GM23338 (cell line): Measurements from ENCODE around the gene RAP1GAP2. TPM values are rescaled to one million over a fixed set of nuclear protein-coding genes. Genes with fewer than 3 reads are reported as not detected.

Experiments
- ATAC-seq: fragments of 200-7000 bp; cut with Tn5 transposase; 3 replicates; pipeline ENCODE4 v1.9.1; 2020
- DNase-seq: peaks from one replicate; pipeline ENCODE4 v3.0.0-alpha.2; 2015; ENCODE audit warnings: low spot score
- H2AFZ ChIP-seq: fragments of 200-600 bp; sonication (generic); 2 replicates; pipeline ENCODE4 v1.8.0; 2016; ENCODE audit warnings: antibody characterized with exemption, mild to moderate bottlenecking, moderate library complexity
- H3F3A ChIP-seq: fragments of 200-600 bp; sonication (generic); replicated peaks from 2 replicates; pipeline ENCODE4 v1.8.0; 2017; ENCODE audit warnings: antibody characterized with exemption, mixed run types, low read depth
- H3K27ac ChIP-seq: fragments of 200-600 bp; sonication (generic); 2 replicates; pipeline ENCODE4 v1.6.1; 2016; ENCODE audit warnings: low read depth
- H3K27me3 ChIP-seq: fragments of 200-600 bp; sonication (generic); 2 replicates; pipeline ENCODE4 v1.8.0; 2016; ENCODE audit warnings: mild to moderate bottlenecking, mixed run types, moderate library complexity; ENCODE audit not compliant: insufficient read depth
- H3K36me3 ChIP-seq: fragments of 200-600 bp; sonication (generic); 2 replicates; pipeline ENCODE4 v1.8.0; 2016; ENCODE audit warnings: mild to moderate bottlenecking; ENCODE audit not compliant: insufficient read depth
- H3K4me1 ChIP-seq: fragments of 200-600 bp; sonication (generic); 2 replicates; pipeline ENCODE4 v1.8.0; 2016; ENCODE audit warnings: mild to moderate bottlenecking, moderate library complexity; ENCODE audit not compliant: insufficient read depth
- H3K4me2 ChIP-seq: fragments of 200-600 bp; sonication (generic); 2 replicates; pipeline ENCODE4 v1.7.1; 2017; ENCODE audit warnings: mixed run types
- H3K4me3 ChIP-seq: fragments of 200-600 bp; sonication (generic); 2 replicates; pipeline ENCODE4 v1.6.1; 2016; ENCODE audit warnings: mixed run types
- H3K79me2 ChIP-seq: fragments of 200-600 bp; sonication (generic); replicated peaks from 2 replicates; pipeline ENCODE4 v1.8.0; 2017; ENCODE audit warnings: mild to moderate bottlenecking; ENCODE audit not compliant: insufficient read depth
- H3K9me2 ChIP-seq: fragments of 200-600 bp; sonication (generic); 2 replicates; pipeline ENCODE4 v1.8.0; 2017; ENCODE audit not compliant: insufficient read depth
- H4K20me1 ChIP-seq: fragments of 200-600 bp; sonication (generic); replicated peaks from 2 replicates; pipeline ENCODE4 v1.8.0; 2017; ENCODE audit warnings: mild to moderate bottlenecking; ENCODE audit not compliant: insufficient read depth
- H3K27ac Mint-ChIP-seq: 2 replicates; pipeline ENCODE4 v1.8.0; 2020; ENCODE audit warnings: inconsistent platforms, mild to moderate bottlenecking, moderate library complexity, mixed read lengths
- H3K27me3 Mint-ChIP-seq: 3 replicates; pipeline ENCODE4 v1.8.0; 2022; ENCODE audit warnings: low read depth, mild to moderate bottlenecking, moderate library complexity, mixed read lengths, inconsistent platforms; ENCODE audit not compliant: insufficient read depth, poor library complexity
- H3K36me3 Mint-ChIP-seq: 3 replicates; pipeline ENCODE4 v1.8.0; 2021; ENCODE audit warnings: low read depth, mild to moderate bottlenecking, inconsistent platforms, moderate library complexity, mixed read lengths
- H3K4me1 Mint-ChIP-seq: 3 replicates; pipeline ENCODE4 v1.8.0; 2020; ENCODE audit warnings: mild to moderate bottlenecking, inconsistent platforms, mixed read lengths
- H3K4me3 Mint-ChIP-seq: 3 replicates; pipeline ENCODE4 v1.8.0; 2021; ENCODE audit warnings: moderate library complexity, mild to moderate bottlenecking, inconsistent platforms, mixed read lengths
- H3K9me3 Mint-ChIP-seq: 3 replicates; pipeline ENCODE4 v1.8.0; 2020; ENCODE audit warnings: moderate library complexity, mild to moderate bottlenecking, inconsistent platforms, mixed read lengths
- CREB1 ChIP-seq: fragments of 250-450 bp; sonication (Bioruptor Pico); IDR thresholded peaks from 2 replicates; pipeline ENCODE4 v1.5.0; 2020; ENCODE audit warnings: low read depth, mild to moderate bottlenecking, moderate library complexity
- CTCF ChIP-seq, 2 experiments: fragments of 200-600 bp in 1 of 2; sonication (generic) in 1 of 2; conservative IDR thresholded peaks; 2 replicates each; pipeline versions ENCODE4 v1.5.1 to v1.6.1; 2016 to 2017; ENCODE audit warnings: antibody characterized with exemption in 2 of 2, low read depth in 2 of 2, mild to moderate bottlenecking in 2 of 2, moderate library complexity in 1 of 2
- ETS1 ChIP-seq: IDR thresholded peaks from 2 replicates; pipeline ENCODE4 v1.6.1; 2016; ENCODE audit warnings: antibody characterized with exemption
- EZH2 ChIP-seq: fragments of 200-600 bp; sonication (generic); IDR thresholded peaks from one replicate; pipeline ENCODE4 v1.8.0; 2017; ENCODE audit warnings: antibody characterized with exemption, mild to moderate bottlenecking, low read depth; ENCODE audit not compliant: unreplicated experiment
- POLR2AphosphoS5 ChIP-seq: IDR thresholded peaks from 2 replicates; pipeline ENCODE4 v1.6.1; 2016; ENCODE audit warnings: antibody characterized with exemption, low read depth
- REST ChIP-seq: IDR thresholded peaks from one replicate; pipeline ENCODE4 v1.6.1; 2018; ENCODE audit warnings: antibody characterized with exemption; ENCODE audit not compliant: unreplicated experiment
- STAT1 ChIP-seq: IDR thresholded peaks from one replicate; pipeline ENCODE4 v1.6.1; 2016; ENCODE audit warnings: antibody characterized with exemption; ENCODE audit not compliant: unreplicated experiment
- ZNF331 ChIP-seq: fragments of 250-450 bp; sonication (Bioruptor Pico); IDR thresholded peaks from 2 replicates; pipeline ENCODE4 v1.5.0; 2020; ENCODE audit warnings: low read depth, mild to moderate bottlenecking, moderate library complexity
- ZNF462 ChIP-seq: fragments of 250-450 bp; sonication (Bioruptor Pico); IDR thresholded peaks from 2 replicates; pipeline ENCODE4 v1.5.0; 2020; ENCODE audit warnings: mild to moderate bottlenecking, moderate library complexity
- polyA plus RNA-seq: library from polyadenylated mRNA; unstranded; fragments of >200 nt; fragmentation: Nextera tagmentation; extraction: Ambion mirVana; gene quantifications from 2 replicates; pipeline ENCODE4 v1.2.1, GENCODE V29; 2016
- total RNA-seq: library from RNA; depleted of rRNA; stranded (reverse); fragments of >200 nt; shearing (Covaris generic); gene quantifications from 2 replicates; pipeline ENCODE4 v1.2.3, GENCODE V29; 2014

RAP1GAP2 gene
- total and polyA plus RNA-seq, 2 experiments from 2014 or later = 17.8 to 46.1 TPM

- TF ChIP-seq POLR2AphosphoS5 (no peak), CTCF (conservative IDR thresholded peaks at IDR 0.05; ENCODE audit: low read depth in 2 of 2) (no peak), STAT1 (no peak), EZH2 (no peak)
Observed at GRCh38 chr17:3004150-3004801, 208.0 kb downstream of the RAP1GAP2 start (continued).

GRCh38 chr17:3004925-3005324, 208.7 kb downstream of the RAP1GAP2 start:
- Histone ChIP-seq H3K4me3 (no peak overlapping the region), H3K9me2 (no peaks in the 10 kb centered on the region), H3K79me2 (no peaks in the 10 kb centered on the region), H3K4me2 (no peak overlapping the region), H3K27ac (no peak overlapping the region), H3K4me1 (no peaks in the 10 kb centered on the region), H4K20me1 (no peaks in the 10 kb centered on the region), H3K27me3 (no peaks in the 10 kb centered on the region), H3K36me3 (peaks cover 7% of the 10 kb centered on the region), H3F3A (no peaks in the 10 kb centered on the region), H2AFZ (no peak overlapping the region)
- H3K4me3 Mint-ChIP-seq = no peak overlapping the region
- peaks cover 35% of the 10 kb centered on the region for H3K36me3 Mint-ChIP-seq
- DNase-seq = no peak
- H3K27me3 Mint-ChIP-seq = peaks cover 5% of the 10 kb centered on the region
- H3K27ac Mint-ChIP-seq = 0 out of 2 replicates have a peak overlapping the region, but pooled peaks have one; percentile 27
- no peaks in the 10 kb centered on the region for H3K9me3 Mint-ChIP-seq
- ATAC-seq = no peak
- no peaks in the 10 kb centered on the region for H3K4me1 Mint-ChIP-seq
- TF ChIP-seq EZH2 = no peak
- TF ChIP-seq CREB1 (CRISPR knock-in tag) = no peak
- no peak for TF ChIP-seq ZNF331
- TF ChIP-seq CTCF (conservative IDR thresholded peaks at IDR 0.05; ENCODE audit: low read depth in 2 of 2) = no peak
- TF ChIP-seq ZNF462 (CRISPR knock-in tag) = no peak
- no peak for TF ChIP-seq ETS1
- no peak for TF ChIP-seq REST
